K562 (cell line): ENCODE data around the gene WDR93. TPM values are rescaled to one million over a fixed set of nuclear protein-coding genes. Genes with fewer than 3 reads are reported as not detected.

Experiments
- ATAC-seq: fragments of 200-7000 bp; cut with Tn5 transposase; 3 replicates; pipeline ENCODE4 v1.9.1; 2020; ENCODE audit warnings: moderate library complexity
- BruUV-seq: library from RNA; stranded (reverse); fragments of 400-500 nt; replicated peaks from 2 replicates; lab custom pipeline; 2021; lab: Mats Ljungman, UMichigan
- CTCF ChIA-PET: fragments of 300-600 bp; formaldehyde crosslinking; extraction: SDS; loops from one replicate; lab custom pipeline; 2021; ENCODE audit warnings: low intra/inter-chr PET ratio; lab: Yijun Ruan, JAX
- POLR2A ChIA-PET: fragments of 300-600, 350-650 bp; sonication (Branson Sonifier 250); formaldehyde crosslinking; extraction: SDS; loops from one replicate; lab custom pipeline; 2021; ENCODE audit warnings: antibody characterized with exemption, inconsistent platforms; lab: Yijun Ruan, JAX
- DNase-seq, 4 experiments: peaks; one replicate each; pipeline versions ENCODE4 v3.0.0 to v3.0.0-alpha.2; 2011 to 2018; ENCODE audit warnings: low spot score in 3 of 4, mixed read lengths in 3 of 4; ENCODE audit errors: extremely low read depth in 1 of 4
- FAIRE-seq: peaks from 2 replicates; lab custom pipeline; 2011; peaks lifted over from hg19 to GRCh38; lab: Jason Lieb, UNC
- H2AFZ ChIP-seq: 2 replicates; pipeline ENCODE4 v1.6.0; 2011; ENCODE audit warnings: low read depth, low read length, control low read depth, inconsistent platforms
- H3K27ac ChIP-seq: fragments of 200-600 bp; 3 replicates; pipeline ENCODE4 v1.8.0; 2011; ENCODE audit warnings: low read depth, mild to moderate bottlenecking, control low read depth, inconsistent platforms, low read length, moderate library complexity, mixed read lengths; ENCODE audit errors: extremely low read depth
- H3K27me3 ChIP-seq, 2 experiments: fragments of 300-600 bp in 1 of 2; 2 replicates in 1 of 2; 3 replicates in 1 of 2; pipeline versions ENCODE4 v1.6.0 to v1.8.0; 2011; ENCODE audit warnings: inconsistent platforms in 2 of 2, low read length in 2 of 2, mild to moderate bottlenecking in 1 of 2, mixed read lengths in 1 of 2, moderate library complexity in 1 of 2; ENCODE audit not compliant: control insufficient read depth in 2 of 2, insufficient read depth in 2 of 2
- H3K36me3 ChIP-seq: fragments of 300-600 bp; 3 replicates; pipeline ENCODE4 v1.8.0; 2011; ENCODE audit warnings: mild to moderate bottlenecking, low read length, inconsistent platforms; ENCODE audit not compliant: control insufficient read depth, insufficient read depth
- H3K4me1 ChIP-seq, 2 experiments: fragments of 200-600 bp in 1 of 2; replicated peaks in 1 of 2; 2 replicates in 1 of 2; 3 replicates in 1 of 2; pipeline versions ENCODE4 v1.5.1 to v1.8.0; 2011; ENCODE audit warnings: inconsistent platforms in 2 of 2, low read length in 2 of 2, mild to moderate bottlenecking in 1 of 2, mixed read lengths in 1 of 2, moderate library complexity in 1 of 2; ENCODE audit not compliant: control insufficient read depth in 2 of 2, insufficient read depth in 2 of 2
- H3K4me2 ChIP-seq: 2 replicates; pipeline ENCODE4 v1.6.1; 2011; ENCODE audit warnings: low read length, control low read depth, inconsistent platforms, mixed read lengths; ENCODE audit not compliant: insufficient read depth
- H3K4me3 ChIP-seq: fragments of 200-600 bp; sonication (generic), shearing (Covaris generic); 2 replicates; pipeline ENCODE4 v1.5.1; 2016; ENCODE audit warnings: control low read depth, inconsistent platforms
- H3K79me2 ChIP-seq: fragments of 200-600 bp; 3 replicates; pipeline ENCODE4 v1.8.0; 2011; ENCODE audit warnings: low read length, inconsistent platforms; ENCODE audit not compliant: control insufficient read depth, insufficient read depth
- H3K9ac ChIP-seq, 2 experiments: 2 replicates each; pipeline versions ENCODE4 v1.6.0 to v1.6.1; 2011; ENCODE audit warnings: low read depth in 2 of 2, low read length in 2 of 2, control low read depth in 1 of 2, inconsistent platforms in 1 of 2, mild to moderate bottlenecking in 1 of 2, mixed read lengths in 1 of 2; ENCODE audit not compliant: insufficient read depth in 1 of 2
- H3K9me1 ChIP-seq: one replicate; pipeline ENCODE4 v1.6.0; 2011; ENCODE audit warnings: inconsistent platforms, mild to moderate bottlenecking, low read length, moderate library complexity; ENCODE audit not compliant: control insufficient read depth, insufficient read depth
- H3K9me3 ChIP-seq: replicated peaks from 2 replicates; pipeline ENCODE4 v1.5.1; 2011; ENCODE audit warnings: low read depth, low read length, inconsistent platforms; ENCODE audit not compliant: control insufficient read depth, insufficient read depth
- H4K20me1 ChIP-seq: replicated peaks from 2 replicates; pipeline ENCODE4 v1.6.1; 2011; ENCODE audit warnings: low read length, inconsistent platforms, mixed read lengths; ENCODE audit not compliant: control insufficient read depth, insufficient read depth
- CHD1 ChIP-seq: fragments of 200-600 bp; sonication (generic); IDR thresholded peaks from one replicate; pipeline ENCODE4 v1.6.1; 2012; ENCODE audit warnings: mild to moderate bottlenecking, moderate library complexity, low read length, inconsistent platforms
- CREM ChIP-seq: IDR thresholded peaks from 2 replicates; pipeline ENCODE4 v1.6.1; 2014; ENCODE audit warnings: antibody characterized with exemption, low read depth
- FOS ChIP-seq: IDR thresholded peaks from 3 replicates; pipeline ENCODE4 v1.6.1; 2011; ENCODE audit not compliant: insufficient read length; ENCODE audit errors: extremely low read depth
- IRF2 ChIP-seq: sonication (generic); formaldehyde crosslinking; IDR thresholded peaks from 2 replicates; pipeline ENCODE4 v1.8.1; 2022; ENCODE audit warnings: mild to moderate bottlenecking, missing genetic modification reagents
- MAFG ChIP-seq: fragments of 450-650 bp; conservative IDR thresholded peaks from 2 replicates; pipeline ENCODE4 v1.6.1; 2016; ENCODE audit warnings: missing genetic modification characterization, missing compliant biosample characterization
- NCOA6 ChIP-seq: fragments of 450-650 bp; IDR thresholded peaks from 2 replicates; pipeline ENCODE4 v1.6.1; 2017; ENCODE audit warnings: mild to moderate bottlenecking
- NFATC3 ChIP-seq: fragments of 450-650 bp; IDR thresholded peaks from 2 replicates; pipeline ENCODE4 v1.6.1; 2017; ENCODE audit warnings: mild to moderate bottlenecking
- NFYB ChIP-seq: IDR thresholded peaks from 2 replicates; pipeline ENCODE4 v1.6.1; 2011; ENCODE audit warnings: mild to moderate bottlenecking, moderate library complexity; ENCODE audit not compliant: insufficient read length; ENCODE audit errors: extremely low read depth
- NRF1 ChIP-seq, 2 experiments: fragments of 450-650 bp; IDR thresholded peaks in 1 of 2; conservative IDR thresholded peaks in 1 of 2; 2 replicates each; pipeline ENCODE4 v1.6.1; 2014; ENCODE audit warnings: mild to moderate bottlenecking in 2 of 2
- RFX7 ChIP-seq: fragments of 250-450 bp; sonication (Bioruptor Pico); IDR thresholded peaks from 2 replicates; pipeline ENCODE4 v1.5.1; 2021; ENCODE audit warnings: mild to moderate bottlenecking
- TAF9B ChIP-seq: fragments of 450-650 bp; IDR thresholded peaks from 2 replicates; pipeline ENCODE4 v1.6.1; 2018; ENCODE audit warnings: mild to moderate bottlenecking; ENCODE audit not compliant: partially characterized antibody
- TEAD2 ChIP-seq: fragments of 450-650 bp; IDR thresholded peaks from 2 replicates; pipeline ENCODE4 v1.6.1; 2016; ENCODE audit warnings: missing genetic modification characterization, control low read depth, missing compliant biosample characterization
- ZNF121 ChIP-seq: sonication (generic); formaldehyde crosslinking; conservative IDR thresholded peaks from 2 replicates; pipeline ENCODE4 v1.8.0; 2022; ENCODE audit warnings: missing genetic modification reagents
- ZNF197 ChIP-seq: fragments of 200-800 bp; sonication (Bioruptor generic); IDR thresholded peaks from 2 replicates; pipeline ENCODE4 v1.6.1; 2016; ENCODE audit warnings: low read depth, missing genetic modification characterization, missing compliant biosample characterization
- ZNF274 ChIP-seq: IDR thresholded peaks from 2 replicates; pipeline ENCODE4 v1.6.1; 2011; ENCODE audit warnings: low read depth, mild to moderate bottlenecking, low read length, moderate library complexity, borderline replicate concordance
- WGBS: fragments of 100-300 bp; shearing (Covaris generic); methylation state at CpG from one replicate; pipeline ENCODE4 v1.1.6; 2016; ENCODE audit warnings: low coverage, mixed read lengths; ENCODE audit not compliant: insufficient coverage; ENCODE audit errors: missing lambda C conversion rate; 5-methylcytosine and 5-hydroxymethylcytosine counted together
- in situ Hi-C: fragments of 300-500 bp; cut with MboI; formaldehyde crosslinking; loops from 4 replicates; pipeline ENCODE4 v1.15.0; 2018; ENCODE audit warnings: inconsistent platforms, mixed read lengths
- intact Hi-C: fragments of 100-400 bp; cut with micrococcal nuclease; formaldehyde crosslinking; loops from 2 replicates; pipeline ENCODE4 v1.14.2; 2022
- polyA plus RNA-seq, 8 experiments: library from polyadenylated mRNA; depleted of rRNA in 4 of 8; stranded (reverse) in 5 of 8; unstranded in 3 of 8; fragments of >200 nt; fragmentation: Nextera tagmentation in 2 of 8; fragmentation: Illumina TruSeq in 1 of 8; extraction: Ambion mirVana in 2 of 8; extraction: Trizol in 1 of 8; gene quantifications; 2 replicates each; pipeline versions ENCODE4 v1.2.1 to v1.2.3, GENCODE V29; 2011 to 2014; ENCODE audit warnings: inconsistent platforms in 1 of 8, missing spikeins in 1 of 8
- total RNA-seq, 7 experiments: library from RNA; depleted of rRNA in 6 of 7; stranded (reverse); fragments of >200 nt in 6 of 7; fragmentation: Illumina TruSeq in 2 of 7; extraction: Trizol in 2 of 7; gene quantifications; 2 replicates each; pipeline versions ENCODE4 v1.2.1 to v1.2.3, GENCODE V29; 2011 to 2021; ENCODE audit warnings: low replicate concordance in 1 of 7
- TF ChIP-seq, protein P1 (sequence below): fragments of 450-650 bp; IDR thresholded peaks from 2 replicates; pipeline ENCODE4 v1.6.1; 2018; ENCODE audit not compliant: partially characterized antibody
- TF ChIP-seq, protein P2 (sequence below): fragments of 450-650 bp; formaldehyde crosslinking; IDR thresholded peaks from 2 replicates; pipeline ENCODE4 v1.4.0; 2020; ENCODE audit warnings: mild to moderate bottlenecking, moderate library complexity

The WDR93 gene
- total and polyA plus RNA-seq, 9 of the 15 experiments (the other 6 are each of a cell fraction or from before 2014, with no cell fraction given): not detected

DNA sequence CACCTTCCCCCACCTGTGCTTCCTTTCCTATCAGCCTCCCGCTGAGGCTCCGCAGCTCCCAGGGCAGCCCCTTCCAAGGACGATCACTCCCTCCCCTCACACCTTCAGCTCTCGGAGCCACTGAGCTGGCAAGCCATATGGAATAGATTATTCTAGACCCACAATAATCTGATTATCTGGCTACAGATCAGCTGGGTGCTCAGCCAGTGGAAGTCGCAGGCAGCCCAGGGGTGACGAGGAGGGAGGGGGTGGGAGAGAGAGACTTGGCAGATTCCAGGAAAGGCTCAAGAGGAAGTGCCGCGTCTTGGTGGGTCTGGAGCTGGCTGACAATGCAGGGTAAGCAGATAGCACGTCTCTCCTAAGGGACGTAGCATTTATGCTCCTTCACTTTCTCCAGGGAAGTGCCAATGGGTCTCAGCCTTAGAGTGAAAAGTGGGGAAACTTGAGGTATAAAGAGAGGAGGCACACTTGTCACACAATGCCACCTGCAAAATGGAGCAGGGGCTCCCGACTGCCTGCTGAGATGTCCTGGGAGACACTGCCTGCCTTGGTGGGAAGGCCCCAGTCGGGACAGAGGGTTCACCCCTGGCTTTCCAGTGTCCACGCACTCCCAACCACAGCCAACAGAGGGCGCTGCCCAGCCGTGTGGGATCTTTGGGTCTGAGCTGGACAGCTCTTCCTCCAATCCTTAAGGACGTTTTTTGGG, 69.8 kb downstream of the WDR93 start:
- no peaks in the 10 kb centered on the region for H3K27me3 ChIP-seq
- WGBS: 6% methylated on average over 16 of the region's 16 CpGs
- BruUV-seq: no TSS peak
- H3K4me2 ChIP-seq: peak overlapping the region; percentile 84
- no peaks in the 10 kb centered on the region for H4K20me1 ChIP-seq
- H3K9ac ChIP-seq: peak overlapping the region; percentile 41 to 80
- peak overlapping the region; percentile 95 for H2AFZ ChIP-seq
- ChIA-PET POLR2A (interaction anchor here (0.6 to 1.6 kb wide), 12 partner anchors 8 to 903 kb away, joined by 3 to 7 read pairs (median 3); partner anchors contain the start of genes ANPEP and AP3S2), CTCF (interaction anchor here (0.6 to 3.6 kb wide), 6 partner anchors 10 to 128 kb away, joined by 3 to 28 read pairs (median 4); no protein-coding TSS in a partner anchor)
- peak overlapping the region; percentile 58 for H3K27ac ChIP-seq
- peaks cover 13 to 26% of the 10 kb centered on the region in 2 experiments for H3K4me1 ChIP-seq
- DNase-seq: peak; percentile 87 to 90 (median 90)
- peak; percentile 99 for ATAC-seq
- intact Hi-C loops: loop anchor here (1.0 to 5.0 kb wide), 3 partner anchors 62 to 132 kb away; partner anchors contain the start of gene AP3S2
- in situ Hi-C loops: no loop called here
- peak; percentile 96 for FAIRE-seq
- no peaks in the 10 kb centered on the region for H3K79me2 ChIP-seq
- no peaks in the 10 kb centered on the region for H3K9me1 ChIP-seq
- H3K9me3 ChIP-seq: no peaks in the 10 kb centered on the region
- no peaks in the 10 kb centered on the region for H3K36me3 ChIP-seq
- H3K4me3 ChIP-seq: no peak overlapping the region
- TF ChIP-seq IRF2 (CRISPR knock-in tag) (no peak), NFATC3 (no peak), NCOA6 (no peak), ZNF121 (CRISPR knock-in tag) (no peak), TEAD2 (no peak), RFX7 (CRISPR knock-in tag) (no peak), CHD1 (no peak), NRF1 (conservative IDR thresholded peaks at IDR 0.05 in 1 of 2, IDR thresholded peaks at IDR 0.05 in 1 of 2) (peak; percentile 3 to 28; a peak in 3 of 4 replicates), CREM (peak; percentile 30; the same call in 1 of the 2 replicates), NFYB (no peak), ZNF197 (CRISPR knock-in tag) (no peak), MAFG (tag) (peak; percentile 18; the same call in 1 of the 2 replicates), TAF9B (no peak), FOS (no peak), ZNF274 (no peak)
- TF ChIP-seq, protein P1, sequence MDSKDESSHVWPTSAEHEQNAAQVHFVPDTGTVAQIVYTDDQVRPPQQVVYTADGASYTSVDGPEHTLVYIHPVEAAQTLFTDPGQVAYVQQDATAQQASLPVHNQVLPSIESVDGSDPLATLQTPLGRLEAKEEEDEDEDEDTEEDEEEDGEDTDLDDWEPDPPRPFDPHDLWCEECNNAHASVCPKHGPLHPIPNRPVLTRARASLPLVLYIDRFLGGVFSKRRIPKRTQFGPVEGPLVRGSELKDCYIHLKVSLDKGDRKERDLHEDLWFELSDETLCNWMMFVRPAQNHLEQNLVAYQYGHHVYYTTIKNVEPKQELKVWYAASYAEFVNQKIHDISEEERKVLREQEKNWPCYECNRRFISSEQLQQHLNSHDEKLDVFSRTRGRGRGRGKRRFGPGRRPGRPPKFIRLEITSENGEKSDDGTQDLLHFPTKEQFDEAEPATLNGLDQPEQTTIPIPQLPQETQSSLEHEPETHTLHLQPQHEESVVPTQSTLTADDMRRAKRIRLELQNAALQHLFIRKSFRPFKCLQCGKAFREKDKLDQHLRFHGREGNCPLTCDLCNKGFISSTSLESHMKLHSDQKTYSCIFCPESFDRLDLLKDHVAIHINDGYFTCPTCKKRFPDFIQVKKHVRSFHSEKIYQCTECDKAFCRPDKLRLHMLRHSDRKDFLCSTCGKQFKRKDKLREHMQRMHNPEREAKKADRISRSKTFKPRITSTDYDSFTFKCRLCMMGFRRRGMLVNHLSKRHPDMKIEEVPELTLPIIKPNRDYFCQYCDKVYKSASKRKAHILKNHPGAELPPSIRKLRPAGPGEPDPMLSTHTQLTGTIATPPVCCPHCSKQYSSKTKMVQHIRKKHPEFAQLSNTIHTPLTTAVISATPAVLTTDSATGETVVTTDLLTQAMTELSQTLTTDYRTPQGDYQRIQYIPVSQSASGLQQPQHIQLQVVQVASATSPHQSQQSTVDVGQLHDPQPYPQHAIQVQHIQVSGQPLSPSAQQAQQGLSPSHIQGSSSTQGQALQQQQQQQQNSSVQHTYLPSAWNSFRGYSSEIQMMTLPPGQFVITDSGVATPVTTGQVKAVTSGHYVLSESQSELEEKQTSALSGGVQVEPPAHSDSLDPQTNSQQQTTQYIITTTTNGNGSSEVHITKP: peak; percentile 46
- TF ChIP-seq, protein P2, sequence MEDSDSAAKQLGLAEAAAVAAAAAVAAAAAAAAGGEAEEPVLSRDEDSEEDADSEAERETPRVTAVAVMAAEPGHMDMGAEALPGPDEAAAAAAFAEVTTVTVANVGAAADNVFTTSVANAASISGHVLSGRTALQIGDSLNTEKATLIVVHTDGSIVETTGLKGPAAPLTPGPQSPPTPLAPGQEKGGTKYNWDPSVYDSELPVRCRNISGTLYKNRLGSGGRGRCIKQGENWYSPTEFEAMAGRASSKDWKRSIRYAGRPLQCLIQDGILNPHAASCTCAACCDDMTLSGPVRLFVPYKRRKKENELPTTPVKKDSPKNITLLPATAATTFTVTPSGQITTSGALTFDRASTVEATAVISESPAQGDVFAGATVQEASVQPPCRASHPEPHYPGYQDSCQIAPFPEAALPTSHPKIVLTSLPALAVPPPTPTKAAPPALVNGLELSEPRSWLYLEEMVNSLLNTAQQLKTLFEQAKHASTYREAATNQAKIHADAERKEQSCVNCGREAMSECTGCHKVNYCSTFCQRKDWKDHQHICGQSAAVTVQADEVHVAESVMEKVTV (CRISPR knock-in tag): peak; percentile 72
